ENCODE data around the gene LIPM.

Gene LIPM

GRCh38 chr10:88838766-88839350 is 36.3 kb downstream of the LIPM start:
- no peak for TF ChIP-seq CTCF (conservative IDR thresholded peaks at IDR 0.05; ENCODE audit: low read depth, low read length)
- H3K4me3 ChIP-seq (ENCODE audit: low read depth, low read length), result no peak overlapping the region
- no peak for DNase-seq (ENCODE audit: low read depth)

- no peak for TF ChIP-seq CTCF (conservative IDR thresholded peaks at IDR 0.05; ENCODE audit: low read depth, low read length)
- no peak overlapping the region for H3K4me3 ChIP-seq (ENCODE audit: low read depth, low read length)
- DNase-seq (ENCODE audit: low read depth), result no peak
Observed at GRCh38 chr10:88840104-88840503, 37.6 kb downstream of the LIPM start.

GRCh38 chr10:88840881-88841280 is 38.4 kb downstream of the LIPM start:
- DNase-seq (ENCODE audit: low read depth), result no peak
- TF ChIP-seq CTCF (conservative IDR thresholded peaks at IDR 0.05; ENCODE audit: low read depth, low read length), result no peak
- no peak overlapping the region for H3K4me3 ChIP-seq (ENCODE audit: low read depth, low read length)

GRCh38 chr10:88841316-88842111 is 39.0 kb downstream of the LIPM start:
- DNase-seq (ENCODE audit: low read depth), result no peak
- H3K4me3 ChIP-seq (ENCODE audit: low read depth, low read length), result no peak overlapping the region
- TF ChIP-seq CTCF (conservative IDR thresholded peaks at IDR 0.05; ENCODE audit: low read depth, low read length), result no peak

- DNase-seq (ENCODE audit: low read depth), result no peak
- no peak overlapping the region for H3K4me3 ChIP-seq (ENCODE audit: low read depth, low read length)
- no peak for TF ChIP-seq CTCF (conservative IDR thresholded peaks at IDR 0.05; ENCODE audit: low read depth, low read length)
Observed at GRCh38 chr10:88843171-88843570, 40.6 kb downstream of the LIPM start.

- no peak overlapping the region for H3K4me3 ChIP-seq (ENCODE audit: low read depth, low read length)
- DNase-seq (ENCODE audit: low read depth), result peak; percentile 70
- no peak for TF ChIP-seq CTCF (conservative IDR thresholded peaks at IDR 0.05; ENCODE audit: low read depth, low read length)
Observed at GRCh38 chr10:88848499-88848898, 46.0 kb downstream of the LIPM start.

GRCh38 chr10:88849234-88849633 is 46.7 kb downstream of the LIPM start:
- no peak for TF ChIP-seq CTCF (conservative IDR thresholded peaks at IDR 0.05; ENCODE audit: low read depth, low read length)
- no peak overlapping the region for H3K4me3 ChIP-seq (ENCODE audit: low read depth, low read length)
- peak; percentile 65 for DNase-seq (ENCODE audit: low read depth)
